Measurements from ENCODE around the gene MYO16.

The MYO16 gene

DNA sequence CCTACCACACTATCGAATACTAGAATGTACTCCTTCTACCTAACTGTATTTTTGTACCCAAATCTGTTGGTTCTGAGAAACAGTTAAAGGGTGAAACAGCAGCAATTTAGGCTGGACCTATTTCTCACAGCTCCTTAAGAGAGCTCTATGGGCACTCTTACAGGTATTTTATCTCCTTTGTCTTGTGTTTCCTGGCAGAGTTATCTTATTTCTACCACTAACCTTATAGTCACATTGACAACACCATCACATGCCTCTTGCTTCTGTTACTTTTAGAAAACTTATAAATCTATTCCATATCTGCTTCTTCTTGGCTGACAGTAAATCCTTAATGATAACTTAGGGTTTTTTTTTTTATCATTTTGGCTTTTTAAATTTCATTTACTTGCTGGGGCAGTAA lies 130.7 kb downstream of the MYO16 start:
- 71 to 100% methylated on average over 1 of the region's 1 CpG for whole genome bisulfite sequencing, 2 experiments
- Histone ChIP-seq H3K27me3 (ENCODE audit: control insufficient read depth, insufficient read depth, low read length, poor library complexity, severe bottlenecking) (no peaks in the 10 kb centered on the region), H3K27ac (ENCODE audit: insufficient read depth, low read depth, low read length, poor library complexity, severe bottlenecking) (no peak overlapping the region), H3K4me1 (ENCODE audit: control insufficient read depth, insufficient read depth, low read length) (no peaks in the 10 kb centered on the region), H3K9me3 (ENCODE audit: control insufficient read depth, low read length) (no peaks in the 10 kb centered on the region), H3K4me3 (ENCODE audit: insufficient read depth, low read depth, low read length) (no peak overlapping the region), H3K36me3 (ENCODE audit: control insufficient read depth, insufficient read depth, low read length) (no peaks in the 10 kb centered on the region)

DNA sequence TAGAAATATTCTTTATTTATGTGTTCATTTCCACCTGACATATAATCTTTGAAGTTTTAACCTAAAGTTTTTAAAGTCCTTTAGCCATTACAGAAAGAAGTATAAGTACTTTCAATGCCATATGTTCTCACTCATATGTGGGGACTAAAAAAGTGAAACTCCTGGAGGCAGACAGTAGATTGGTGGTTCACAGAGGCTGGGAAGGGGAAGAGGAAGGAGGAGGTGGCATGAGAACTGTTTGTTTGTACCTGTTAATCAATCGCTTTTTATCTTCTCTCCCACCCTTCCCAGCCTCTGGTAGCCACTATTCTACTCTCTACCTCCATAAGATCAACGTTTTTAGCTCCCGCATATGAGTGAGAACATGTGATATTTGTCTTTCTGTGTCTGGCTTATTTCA lies 131.1 kb downstream of the MYO16 start:
- Histone ChIP-seq H3K27me3 (ENCODE audit: control insufficient read depth, insufficient read depth, low read length, poor library complexity, severe bottlenecking) (no peaks in the 10 kb centered on the region), H3K36me3 (ENCODE audit: control insufficient read depth, insufficient read depth, low read length) (no peaks in the 10 kb centered on the region), H3K9me3 (ENCODE audit: control insufficient read depth, low read length) (no peaks in the 10 kb centered on the region), H3K27ac (ENCODE audit: insufficient read depth, low read depth, low read length, poor library complexity, severe bottlenecking) (no peak overlapping the region), H3K4me1 (ENCODE audit: control insufficient read depth, insufficient read depth, low read length) (no peaks in the 10 kb centered on the region), H3K4me3 (ENCODE audit: insufficient read depth, low read depth, low read length) (no peak overlapping the region)
- WGBS, 2 experiments, result 80 to 93% methylated on average over 2 to 3 of the region's 3 CpGs

DNA sequence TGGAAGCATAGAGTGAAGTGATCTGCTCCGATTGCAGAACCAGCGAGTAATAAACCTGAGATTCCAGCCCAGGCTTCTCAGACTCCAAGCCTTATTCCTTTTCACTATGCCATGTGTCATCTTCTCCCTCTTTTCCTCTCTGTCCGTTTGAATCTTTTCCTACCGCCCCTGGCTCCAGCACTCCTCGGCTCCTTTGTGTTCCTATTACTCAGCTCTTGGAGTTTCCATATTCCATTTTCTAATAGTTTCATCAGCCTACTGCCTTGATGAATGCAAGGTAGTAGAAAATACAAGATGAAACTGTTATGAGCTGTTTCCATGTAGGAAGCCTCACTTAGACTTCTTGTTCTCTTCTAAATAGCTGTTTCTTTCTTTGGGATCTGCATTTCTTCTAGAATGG lies 138.6 kb downstream of the MYO16 start:
- 77 to 82% methylated on average over 5 of the region's 5 CpGs for WGBS, 2 experiments
- H3K36me3 ChIP-seq (ENCODE audit: control insufficient read depth, insufficient read depth, low read length), result no peaks in the 10 kb centered on the region
- no peak overlapping the region for H3K27ac ChIP-seq (ENCODE audit: insufficient read depth, low read depth, low read length, poor library complexity, severe bottlenecking)
- H3K4me1 ChIP-seq (ENCODE audit: control insufficient read depth, insufficient read depth, low read length), result no peaks in the 10 kb centered on the region
- H3K4me3 ChIP-seq (ENCODE audit: insufficient read depth, low read depth, low read length), result no peak overlapping the region
- H3K27me3 ChIP-seq (ENCODE audit: control insufficient read depth, insufficient read depth, low read length, poor library complexity, severe bottlenecking), result no peaks in the 10 kb centered on the region
- H3K9me3 ChIP-seq (ENCODE audit: control insufficient read depth, low read length), result no peaks in the 10 kb centered on the region

DNA sequence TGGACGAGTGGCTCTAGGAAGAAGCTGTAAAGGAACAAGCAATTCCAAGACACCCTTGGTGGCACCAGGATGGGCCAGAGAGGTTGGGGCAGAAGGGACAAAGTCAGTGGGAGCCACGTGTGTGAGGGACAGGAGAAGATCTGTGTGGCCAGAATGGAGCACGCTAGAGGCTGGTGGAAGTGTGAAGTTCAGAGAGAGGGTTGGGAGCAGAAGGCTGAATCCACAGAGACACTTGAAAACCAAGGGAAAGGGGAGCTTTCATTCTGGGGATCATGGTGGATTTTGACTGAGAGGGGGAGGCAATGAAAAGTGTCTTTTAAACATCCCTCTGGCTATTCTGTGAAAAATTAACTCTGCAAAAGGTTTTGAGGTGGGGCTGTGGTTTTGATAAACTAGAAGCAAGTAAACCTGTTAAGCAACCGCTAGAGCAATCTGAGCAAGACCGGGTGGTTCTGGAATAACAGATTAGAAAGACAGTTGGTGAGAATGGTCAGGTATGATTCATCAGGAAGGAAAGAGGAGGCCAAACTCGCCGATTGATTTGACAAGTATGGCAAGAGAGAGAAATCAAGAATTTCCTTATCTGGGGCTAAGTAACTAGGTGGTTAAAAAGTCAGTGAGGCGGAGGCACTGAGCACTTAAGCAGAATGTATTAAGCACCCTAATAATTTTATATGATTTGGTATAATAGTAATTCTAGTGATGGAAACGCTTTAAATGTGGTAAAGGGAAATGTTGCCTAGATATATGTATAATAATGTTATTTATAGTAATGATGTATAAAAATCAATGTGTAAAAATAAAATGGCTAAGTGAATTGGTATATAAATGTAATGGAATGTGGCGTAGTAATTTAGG lies 140.0 kb downstream of the MYO16 start:
- 91 to 94% methylated on average over 9 to 10 of the region's 10 CpGs for WGBS, 2 experiments
- no peaks in the 10 kb centered on the region for H3K4me1 ChIP-seq (ENCODE audit: control insufficient read depth, insufficient read depth, low read length)
- no peaks in the 10 kb centered on the region for H3K27me3 ChIP-seq (ENCODE audit: control insufficient read depth, insufficient read depth, low read length, poor library complexity, severe bottlenecking)
- H3K36me3 ChIP-seq (ENCODE audit: control insufficient read depth, insufficient read depth, low read length), result no peaks in the 10 kb centered on the region
- no peak overlapping the region for H3K4me3 ChIP-seq (ENCODE audit: insufficient read depth, low read depth, low read length)
- H3K9me3 ChIP-seq (ENCODE audit: control insufficient read depth, low read length), result no peaks in the 10 kb centered on the region
- no peak overlapping the region for H3K27ac ChIP-seq (ENCODE audit: insufficient read depth, low read depth, low read length, poor library complexity, severe bottlenecking)

DNA sequence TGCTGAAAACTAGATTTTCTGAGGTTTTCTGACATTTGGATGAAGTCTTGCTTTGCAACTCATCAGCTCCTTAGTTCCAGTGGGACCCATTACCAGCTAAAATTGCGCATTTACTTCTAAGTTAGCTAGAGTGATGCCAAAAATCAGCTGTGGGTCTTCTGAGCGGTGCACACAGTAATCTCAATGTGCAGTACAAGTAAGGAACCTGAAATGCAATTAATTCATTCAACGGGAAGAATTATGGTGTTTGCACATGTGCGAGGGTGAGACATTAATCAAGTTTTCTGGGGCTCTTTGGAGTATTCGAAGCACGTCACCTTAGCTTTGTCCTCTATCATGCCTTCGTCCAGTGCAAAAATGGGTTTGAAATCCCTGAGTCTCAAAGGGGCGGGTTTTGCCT lies 146.2 kb downstream of the MYO16 start:
- no peaks in the 10 kb centered on the region for H3K36me3 ChIP-seq (ENCODE audit: control insufficient read depth, insufficient read depth, low read length)
- no peak overlapping the region for H3K4me3 ChIP-seq (ENCODE audit: insufficient read depth, low read depth, low read length)
- no peaks in the 10 kb centered on the region for H3K9me3 ChIP-seq (ENCODE audit: control insufficient read depth, low read length)
- H3K4me1 ChIP-seq (ENCODE audit: control insufficient read depth, insufficient read depth, low read length), result no peaks in the 10 kb centered on the region
- no peaks in the 10 kb centered on the region for H3K27me3 ChIP-seq (ENCODE audit: control insufficient read depth, insufficient read depth, low read length, poor library complexity, severe bottlenecking)
- no peak overlapping the region for H3K27ac ChIP-seq (ENCODE audit: insufficient read depth, low read depth, low read length, poor library complexity, severe bottlenecking)
- whole genome bisulfite sequencing, 2 experiments, result 96 to 98% methylated on average over 8 of the region's 8 CpGs

DNA sequence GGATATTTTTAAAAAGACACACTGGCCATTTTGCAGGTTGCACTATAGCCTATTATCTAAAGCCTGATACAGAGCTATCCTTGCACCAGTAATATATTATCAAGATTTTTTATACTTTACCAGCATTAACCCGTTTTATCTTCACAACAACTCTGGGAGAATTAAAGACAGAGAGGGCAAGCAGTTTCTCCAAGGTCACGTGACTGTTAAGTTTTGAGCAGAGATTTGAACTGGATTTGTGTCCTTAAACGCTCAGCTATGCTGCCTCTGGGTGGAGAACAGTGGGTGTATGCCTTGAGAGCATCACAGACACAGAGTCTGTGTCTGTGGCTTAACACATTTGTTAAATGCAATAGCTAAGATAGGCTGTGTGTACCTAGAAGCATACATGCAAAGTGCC lies 147.2 kb downstream of the MYO16 start:
- Histone ChIP-seq H3K4me3 (ENCODE audit: insufficient read depth, low read depth, low read length) (no peak overlapping the region), H3K27me3 (ENCODE audit: control insufficient read depth, insufficient read depth, low read length, poor library complexity, severe bottlenecking) (no peaks in the 10 kb centered on the region), H3K4me1 (ENCODE audit: control insufficient read depth, insufficient read depth, low read length) (no peaks in the 10 kb centered on the region), H3K9me3 (ENCODE audit: control insufficient read depth, low read length) (no peaks in the 10 kb centered on the region), H3K36me3 (ENCODE audit: control insufficient read depth, insufficient read depth, low read length) (no peaks in the 10 kb centered on the region), H3K27ac (ENCODE audit: insufficient read depth, low read depth, low read length, poor library complexity, severe bottlenecking) (no peak overlapping the region)
- 92 to 96% methylated on average over 3 of the region's 3 CpGs for WGBS, 2 experiments

DNA sequence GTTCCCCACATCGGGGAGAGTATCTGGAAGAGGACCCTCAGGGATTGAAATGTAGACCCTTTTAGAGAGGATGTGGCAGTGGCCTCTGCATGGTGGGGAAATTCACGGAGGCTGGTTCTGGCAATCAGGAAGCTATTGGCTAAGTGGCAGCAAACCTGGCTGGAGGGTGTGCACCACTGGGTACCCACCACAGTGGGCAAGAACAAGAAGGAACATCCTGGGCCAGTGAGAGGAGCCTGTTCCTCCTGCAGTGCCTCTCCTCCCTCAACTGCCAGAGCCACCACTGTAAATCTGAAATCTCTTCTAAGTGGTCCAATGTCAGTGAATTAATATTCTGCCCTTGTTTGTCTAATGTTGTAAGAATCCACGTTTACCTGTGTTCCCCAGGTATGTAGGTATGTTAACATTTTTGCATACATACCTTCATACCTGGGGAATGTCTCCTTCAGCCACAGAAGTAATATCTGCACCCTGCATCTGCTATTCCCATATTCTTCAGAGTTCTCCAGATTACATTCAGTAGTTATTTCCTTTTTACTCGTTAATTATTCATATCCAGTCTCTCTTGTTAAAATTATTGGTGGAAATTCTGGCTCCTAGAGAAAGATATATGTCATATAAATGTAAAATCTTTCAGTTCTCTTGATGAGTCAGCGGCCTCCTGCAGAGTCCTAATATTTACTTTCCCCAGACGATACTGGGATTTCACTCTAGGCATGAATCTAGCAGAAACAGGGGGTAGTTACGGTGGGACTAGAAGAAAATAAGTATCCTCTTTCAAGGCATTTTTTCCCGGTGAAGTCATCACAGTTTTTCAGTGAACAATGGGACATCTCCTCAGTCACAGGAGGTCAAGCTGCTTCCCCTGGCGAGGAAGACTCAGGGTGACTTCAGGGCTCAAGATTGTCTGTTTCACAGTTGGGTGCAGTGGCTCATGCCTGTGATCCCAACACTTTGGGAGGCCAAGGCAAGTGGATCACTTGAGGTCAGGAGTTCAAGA lies 148.3 kb downstream of the MYO16 start:
- Histone ChIP-seq H3K36me3 (ENCODE audit: control insufficient read depth, insufficient read depth, low read length) (no peaks in the 10 kb centered on the region), H3K27me3 (ENCODE audit: control insufficient read depth, insufficient read depth, low read length, poor library complexity, severe bottlenecking) (no peaks in the 10 kb centered on the region), H3K9me3 (ENCODE audit: control insufficient read depth, low read length) (no peaks in the 10 kb centered on the region), H3K4me1 (ENCODE audit: control insufficient read depth, insufficient read depth, low read length) (no peaks in the 10 kb centered on the region), H3K27ac (ENCODE audit: insufficient read depth, low read depth, low read length, poor library complexity, severe bottlenecking) (no peak overlapping the region), H3K4me3 (ENCODE audit: insufficient read depth, low read depth, low read length) (no peak overlapping the region)
- WGBS, 2 experiments, result 44 to 52% methylated on average over 6 to 8 of the region's 9 CpGs

DNA sequence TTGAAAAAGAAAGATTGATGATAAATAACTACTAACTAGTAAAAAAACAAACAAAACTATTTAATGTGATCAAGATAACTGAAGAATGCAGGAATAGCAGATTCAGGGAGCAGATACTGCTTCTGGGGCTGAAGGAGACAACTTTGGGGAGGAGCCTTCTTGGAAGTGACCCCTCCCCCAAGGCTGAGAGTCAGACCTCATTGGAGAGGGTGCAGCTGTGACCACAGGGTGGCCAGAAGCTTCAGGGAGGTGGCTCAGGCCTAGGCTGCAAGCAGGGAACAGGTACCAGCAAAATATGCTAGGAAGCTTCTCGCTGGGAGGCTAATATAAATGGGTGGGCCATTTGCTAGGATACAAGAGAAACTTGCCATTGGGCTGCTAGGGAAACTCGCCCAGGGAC lies 149.9 kb downstream of the MYO16 start:
- WGBS, 2 experiments, result 95 to 98% methylated on average over 2 of the region's 2 CpGs
- Histone ChIP-seq H3K27me3 (ENCODE audit: control insufficient read depth, insufficient read depth, low read length, poor library complexity, severe bottlenecking) (no peaks in the 10 kb centered on the region), H3K4me1 (ENCODE audit: control insufficient read depth, insufficient read depth, low read length) (no peaks in the 10 kb centered on the region), H3K27ac (ENCODE audit: insufficient read depth, low read depth, low read length, poor library complexity, severe bottlenecking) (no peak overlapping the region), H3K9me3 (ENCODE audit: control insufficient read depth, low read length) (no peaks in the 10 kb centered on the region), H3K4me3 (ENCODE audit: insufficient read depth, low read depth, low read length) (no peak overlapping the region), H3K36me3 (ENCODE audit: control insufficient read depth, insufficient read depth, low read length) (no peaks in the 10 kb centered on the region)

DNA sequence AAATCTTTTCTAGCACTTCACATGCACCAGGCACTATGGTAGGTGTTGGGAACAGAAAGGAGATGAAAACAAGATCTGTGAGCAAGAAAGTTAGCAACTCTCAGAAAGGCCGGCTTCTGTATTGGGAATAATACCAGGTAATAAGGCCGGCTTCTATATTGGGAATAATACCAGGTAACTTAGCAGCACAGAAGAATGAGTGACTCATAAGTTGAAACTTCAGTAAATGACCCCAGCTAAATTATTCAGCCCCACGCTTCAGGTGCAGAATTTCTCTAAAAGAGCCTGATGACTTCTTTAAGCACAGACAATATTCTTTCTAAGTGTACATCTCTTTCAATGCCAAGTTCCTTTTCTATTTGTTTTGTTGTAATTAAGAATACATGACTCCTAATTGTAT lies 151.3 kb downstream of the MYO16 start:
- Histone ChIP-seq H3K36me3 (ENCODE audit: control insufficient read depth, insufficient read depth, low read length) (no peaks in the 10 kb centered on the region), H3K4me1 (ENCODE audit: control insufficient read depth, insufficient read depth, low read length) (no peaks in the 10 kb centered on the region), H3K27ac (ENCODE audit: insufficient read depth, low read depth, low read length, poor library complexity, severe bottlenecking) (no peak overlapping the region), H3K4me3 (ENCODE audit: insufficient read depth, low read depth, low read length) (no peak overlapping the region), H3K9me3 (ENCODE audit: control insufficient read depth, low read length) (no peaks in the 10 kb centered on the region), H3K27me3 (ENCODE audit: control insufficient read depth, insufficient read depth, low read length, poor library complexity, severe bottlenecking) (no peaks in the 10 kb centered on the region)
- WGBS, 2 experiments, result 64 to 66% methylated on average over 3 of the region's 3 CpGs

DNA sequence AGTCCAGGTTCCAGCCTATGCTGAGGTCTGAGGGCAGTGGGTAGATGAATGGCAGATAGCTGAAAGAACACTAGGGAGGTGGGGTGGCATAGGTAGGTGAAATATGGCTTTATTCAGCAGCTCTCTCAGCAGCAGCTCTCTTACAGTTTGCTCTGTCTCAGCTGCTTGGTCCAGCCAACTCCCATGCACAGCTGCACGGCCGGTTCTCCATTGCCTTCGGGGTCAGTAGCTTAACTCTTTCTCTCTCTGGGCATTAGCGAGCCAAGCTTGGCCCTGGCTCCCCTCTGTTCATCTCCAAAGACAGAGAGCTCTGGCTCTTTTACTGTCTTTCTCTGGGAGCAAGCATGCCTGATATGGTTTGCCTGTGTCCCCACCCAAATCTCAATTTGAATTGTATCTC lies 151.9 kb downstream of the MYO16 start:
- Histone ChIP-seq H3K4me3 (ENCODE audit: insufficient read depth, low read depth, low read length) (no peak overlapping the region), H3K27me3 (ENCODE audit: control insufficient read depth, insufficient read depth, low read length, poor library complexity, severe bottlenecking) (no peaks in the 10 kb centered on the region), H3K27ac (ENCODE audit: insufficient read depth, low read depth, low read length, poor library complexity, severe bottlenecking) (no peak overlapping the region), H3K9me3 (ENCODE audit: control insufficient read depth, low read length) (no peaks in the 10 kb centered on the region), H3K4me1 (ENCODE audit: control insufficient read depth, insufficient read depth, low read length) (no peaks in the 10 kb centered on the region), H3K36me3 (ENCODE audit: control insufficient read depth, insufficient read depth, low read length) (no peaks in the 10 kb centered on the region)
- WGBS, 2 experiments, result 94 to 97% methylated on average over 4 of the region's 4 CpGs

All from ectodermal cell (in vitro differentiated cells).